ENCODE measurements around the gene LASP1. TPM values are rescaled to one million over a fixed set of nuclear protein-coding genes. Genes with fewer than 3 reads are reported as not detected.

Gene LASP1
- total RNA-seq, 1 donor, result 103 TPM

DNA sequence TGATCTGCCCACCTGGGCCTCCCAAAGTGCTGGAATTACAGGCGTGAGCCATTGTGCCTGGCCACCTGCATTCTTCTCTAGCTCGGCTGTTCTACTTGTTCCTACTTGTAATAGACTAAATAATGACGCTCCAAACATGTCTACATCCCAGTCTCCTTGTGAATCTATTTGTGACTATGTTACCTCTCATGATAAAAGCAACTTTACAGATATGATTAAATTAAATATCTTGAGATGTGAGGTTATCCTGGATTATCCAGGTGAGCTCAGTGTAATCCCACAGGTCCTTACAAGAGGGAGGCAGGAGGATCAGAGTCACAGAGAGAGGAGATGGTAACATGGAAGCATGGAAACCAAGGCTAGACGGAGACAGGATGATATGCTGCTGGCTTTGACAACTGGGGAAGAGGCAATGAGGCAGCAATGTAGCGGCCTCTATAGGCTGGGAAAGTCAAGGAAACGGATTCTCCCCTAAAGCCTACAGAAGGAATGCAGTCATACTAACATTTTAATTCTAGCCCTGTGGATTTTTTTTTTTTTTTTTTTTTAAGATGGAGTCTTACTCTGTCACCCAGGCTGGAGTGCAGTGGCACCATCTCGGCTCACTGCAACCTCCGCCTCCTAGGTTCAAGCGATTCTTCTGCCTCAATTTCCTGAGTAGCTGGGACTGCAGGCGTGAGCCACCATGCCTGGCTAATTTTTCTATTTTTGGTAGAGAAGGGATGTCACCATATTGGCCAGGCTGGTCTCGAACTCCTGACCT, 5.0 kb upstream of the LASP1 start:
- no peak overlapping the region for H3K4me3 ChIP-seq (ENCODE audit: low read length)
- no peaks in the 10 kb centered on the region for H3K27me3 ChIP-seq (ENCODE audit: insufficient read depth, low read length)
- no peaks in the 10 kb centered on the region for H3K9me3 ChIP-seq (ENCODE audit: low read depth, low read length)
- peaks cover 18% of the 10 kb centered on the region for H3K4me1 ChIP-seq (ENCODE audit: insufficient read depth, low read length)

GRCh38 chr17:38867179-38867967, 2.5 kb upstream of the LASP1 start:
- no peaks in the 10 kb centered on the region for H3K27me3 ChIP-seq (ENCODE audit: insufficient read depth, low read length)
- peaks cover 32% of the 10 kb centered on the region for H3K4me1 ChIP-seq (ENCODE audit: insufficient read depth, low read length)
- H3K9me3 ChIP-seq (ENCODE audit: low read depth, low read length), result no peaks in the 10 kb centered on the region
- peak overlapping the region; percentile 100 for H3K4me3 ChIP-seq (ENCODE audit: low read length)

DNA sequence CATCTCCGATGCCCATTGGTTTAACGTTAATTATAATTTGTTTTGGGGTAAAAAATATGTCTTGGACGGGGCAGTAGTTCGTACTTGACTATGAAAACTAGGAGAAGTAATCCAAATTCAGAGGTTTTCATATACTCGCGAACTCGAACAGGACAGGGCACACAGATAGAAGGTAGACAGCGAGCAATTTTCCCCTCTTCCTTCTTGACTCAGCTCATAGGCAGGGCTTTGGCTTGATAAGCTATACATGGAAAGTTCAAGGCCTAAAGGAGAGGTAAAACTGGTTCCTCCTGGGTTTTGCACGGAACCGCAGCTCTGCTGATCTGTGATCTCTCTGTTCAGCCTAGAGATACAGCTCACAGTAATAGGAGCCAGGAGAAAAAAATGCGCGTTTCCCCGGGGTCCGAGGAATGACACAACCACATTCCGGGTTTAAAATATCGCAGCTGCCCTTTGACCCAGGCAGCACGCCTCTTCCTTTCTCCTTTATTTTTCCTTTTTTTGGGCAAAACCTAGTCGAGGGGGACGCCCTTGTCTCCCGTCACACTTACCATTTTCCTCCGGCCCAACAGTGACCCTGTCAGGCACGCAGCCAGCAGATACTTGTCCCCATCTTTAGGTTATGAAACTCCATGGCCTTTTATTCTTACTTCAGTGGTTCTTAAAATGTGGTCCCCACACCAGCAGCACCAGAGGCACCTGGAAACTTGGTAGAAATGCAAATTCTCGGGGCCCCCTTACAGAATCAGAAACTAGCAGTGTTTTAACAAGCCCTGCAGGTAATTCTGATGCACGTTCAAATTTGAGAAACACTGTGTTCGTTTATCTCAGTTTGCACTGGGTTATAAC, 1.7 kb upstream of the LASP1 start:
- H3K4me1 ChIP-seq (ENCODE audit: insufficient read depth, low read length), result peaks cover 40% of the 10 kb centered on the region
- H3K4me3 ChIP-seq (ENCODE audit: low read length), result peak overlapping the region; percentile 100
- H3K9me3 ChIP-seq (ENCODE audit: low read depth, low read length), result no peaks in the 10 kb centered on the region
- H3K27me3 ChIP-seq (ENCODE audit: insufficient read depth, low read length), result no peaks in the 10 kb centered on the region

DNA sequence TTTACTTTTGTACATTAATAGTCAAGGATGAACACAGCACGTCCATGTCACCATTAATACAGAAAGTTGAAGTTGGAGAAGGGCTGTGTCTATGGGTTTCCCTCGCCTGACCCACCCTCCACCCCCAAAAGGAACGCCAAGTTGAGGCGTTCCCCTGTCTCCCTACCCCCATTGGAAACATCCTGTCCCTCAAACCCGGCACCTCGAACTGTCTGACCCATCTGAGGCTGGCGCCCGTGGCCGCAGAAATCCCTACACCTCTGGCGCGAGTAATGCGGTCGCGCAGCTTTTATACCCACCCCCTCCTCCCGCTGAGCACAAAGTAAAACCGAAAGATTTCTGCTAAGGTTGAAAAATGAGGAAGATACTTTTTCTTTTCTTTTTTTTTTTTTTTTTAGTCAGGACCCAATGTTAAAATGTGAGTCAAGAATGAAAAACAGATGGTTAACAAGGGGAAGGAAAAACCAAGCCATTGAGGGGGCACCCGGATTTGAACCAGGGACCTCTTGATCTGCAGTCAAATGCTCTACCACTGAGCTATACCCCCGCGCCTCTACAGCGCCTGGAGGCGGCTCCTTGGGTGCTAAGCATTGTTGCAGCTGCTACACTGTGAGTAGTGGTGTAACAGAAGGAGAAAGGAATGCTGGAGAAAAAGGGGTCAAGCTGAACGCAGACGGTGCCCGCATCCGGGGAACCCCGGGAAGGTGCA, 887 bp upstream of the LASP1 start:
- no peaks in the 10 kb centered on the region for H3K27me3 ChIP-seq (ENCODE audit: insufficient read depth, low read length)
- peaks cover 48% of the 10 kb centered on the region for H3K4me1 ChIP-seq (ENCODE audit: insufficient read depth, low read length)
- H3K4me3 ChIP-seq (ENCODE audit: low read length), result peak overlapping the region; percentile 100
- no peaks in the 10 kb centered on the region for H3K9me3 ChIP-seq (ENCODE audit: low read depth, low read length)

GRCh38 chr17:38870259-38871165, 654 bp downstream of the LASP1 start:
- Histone ChIP-seq H3K4me3 (ENCODE audit: low read length) (peak overlapping the region; percentile 100), H3K9me3 (ENCODE audit: low read depth, low read length) (no peaks in the 10 kb centered on the region), H3K4me1 (ENCODE audit: insufficient read depth, low read length) (peaks cover 63% of the 10 kb centered on the region), H3K27me3 (ENCODE audit: insufficient read depth, low read length) (no peaks in the 10 kb centered on the region)

DNA sequence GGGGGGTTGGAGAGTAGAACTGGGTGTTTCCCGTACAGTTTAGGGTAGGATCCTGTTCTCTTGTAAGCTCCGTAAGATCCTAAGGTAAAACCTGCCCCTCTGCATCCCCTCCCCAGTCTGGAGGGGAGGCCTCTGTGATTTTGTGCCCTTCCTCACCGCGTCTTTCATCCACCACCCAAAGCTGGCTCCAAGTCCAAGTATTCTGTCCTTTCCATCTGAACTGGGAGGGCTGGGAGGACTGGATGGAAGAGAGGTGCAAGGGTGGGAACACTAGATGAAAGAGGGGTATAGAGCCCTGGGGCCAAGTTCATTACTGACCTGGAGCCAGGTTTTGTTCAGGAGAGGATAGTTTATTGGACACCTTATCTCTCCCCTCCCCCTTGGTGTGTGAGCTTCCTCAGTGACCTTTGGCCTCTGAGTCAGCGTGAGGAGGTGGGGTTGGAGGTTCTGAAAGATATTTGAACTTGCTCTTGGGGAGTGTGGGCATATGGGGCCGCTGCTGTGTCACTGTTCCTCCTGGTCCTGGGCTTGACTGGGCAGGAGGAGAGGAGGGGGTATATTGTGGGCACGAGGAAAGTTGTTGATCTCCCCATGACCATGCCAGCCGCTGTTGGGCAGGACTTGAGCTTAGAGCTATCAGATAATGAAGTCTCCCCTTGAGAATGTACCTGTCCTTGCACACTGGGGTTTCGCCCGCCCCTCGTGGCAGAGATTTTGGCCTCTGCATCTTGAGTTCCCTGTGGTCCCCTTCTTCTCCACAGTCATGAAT, 1.6 kb downstream of the LASP1 start:
- Histone ChIP-seq H3K4me1 (ENCODE audit: insufficient read depth, low read length) (peaks cover 67% of the 10 kb centered on the region), H3K9me3 (ENCODE audit: low read depth, low read length) (no peaks in the 10 kb centered on the region), H3K4me3 (ENCODE audit: low read length) (peak overlapping the region; percentile 100), H3K27me3 (ENCODE audit: insufficient read depth, low read length) (no peaks in the 10 kb centered on the region)

DNA sequence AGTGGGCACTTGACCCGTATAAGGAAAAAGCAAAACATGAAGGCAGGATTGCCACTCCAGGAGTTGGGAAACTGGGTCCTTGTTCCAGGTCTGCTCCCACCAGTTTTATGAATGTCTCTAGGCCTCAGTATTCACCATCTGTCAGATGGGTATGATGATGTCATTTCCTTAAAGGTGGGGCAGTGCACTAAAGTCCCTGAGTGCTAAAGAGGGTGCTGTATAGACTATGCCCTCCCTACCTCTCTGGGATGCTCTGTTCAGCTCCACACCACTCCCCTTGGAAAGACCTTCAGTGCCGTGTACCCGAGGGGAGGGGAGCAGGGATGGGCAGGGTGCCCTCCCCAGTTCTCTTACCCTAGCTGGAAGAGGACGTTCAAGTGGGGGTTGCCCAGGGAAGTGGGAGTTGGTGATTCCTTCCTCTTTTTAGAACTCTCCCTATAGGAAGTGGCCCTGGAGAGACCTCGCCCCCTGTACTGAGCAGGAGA, 2.2 kb downstream of the LASP1 start:
- peak overlapping the region; percentile 100 for H3K4me3 ChIP-seq (ENCODE audit: low read length)
- H3K27me3 ChIP-seq (ENCODE audit: insufficient read depth, low read length), result no peaks in the 10 kb centered on the region
- peaks cover 69% of the 10 kb centered on the region for H3K4me1 ChIP-seq (ENCODE audit: insufficient read depth, low read length)
- no peaks in the 10 kb centered on the region for H3K9me3 ChIP-seq (ENCODE audit: low read depth, low read length)

GRCh38 chr17:38872671-38873385, 3.0 kb downstream of the LASP1 start:
- Histone ChIP-seq H3K4me1 (ENCODE audit: insufficient read depth, low read length) (peaks cover 70% of the 10 kb centered on the region), H3K9me3 (ENCODE audit: low read depth, low read length) (no peaks in the 10 kb centered on the region), H3K27me3 (ENCODE audit: insufficient read depth, low read length) (no peaks in the 10 kb centered on the region), H3K4me3 (ENCODE audit: low read length) (no peak overlapping the region)

DNA sequence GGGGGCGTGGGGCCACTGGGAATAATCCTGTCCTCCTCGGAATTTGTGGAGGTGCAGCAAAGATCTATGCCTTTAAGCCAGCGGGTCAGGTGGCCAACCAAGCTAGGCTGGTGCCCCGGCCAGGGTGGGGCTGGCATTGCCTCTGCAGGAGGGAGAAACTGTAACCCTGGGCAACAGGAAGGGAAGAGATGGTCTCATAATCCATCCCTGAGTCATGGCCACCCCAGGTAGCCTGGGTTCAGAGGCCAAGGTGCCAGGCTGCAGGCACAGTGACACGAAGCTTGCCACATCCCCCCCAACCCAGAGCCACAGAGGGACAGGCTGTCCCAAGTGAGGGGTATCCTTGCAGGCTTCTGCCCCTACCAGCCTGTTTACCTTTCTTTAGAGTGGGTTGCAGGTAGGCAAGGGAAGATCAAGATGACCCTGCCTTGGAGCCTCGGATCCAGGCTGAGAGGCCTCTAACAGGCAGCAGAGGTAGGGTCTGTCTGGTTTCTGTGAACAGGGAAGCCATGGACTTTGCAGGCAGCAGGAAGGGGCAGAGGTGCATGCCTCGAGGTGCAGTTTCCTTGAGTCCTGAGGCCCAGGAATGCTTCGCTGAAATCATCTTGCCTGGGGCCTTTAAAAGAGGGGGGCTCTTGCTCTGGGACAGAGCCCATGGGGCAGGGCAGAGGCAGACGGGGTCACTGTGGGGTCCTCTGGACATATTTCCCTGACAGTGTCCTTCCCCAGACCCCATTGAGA, 4.0 kb downstream of the LASP1 start:
- Histone ChIP-seq H3K9me3 (ENCODE audit: low read depth, low read length) (no peaks in the 10 kb centered on the region), H3K4me1 (ENCODE audit: insufficient read depth, low read length) (peaks cover 72% of the 10 kb centered on the region), H3K4me3 (ENCODE audit: low read length) (no peak overlapping the region), H3K27me3 (ENCODE audit: insufficient read depth, low read length) (no peaks in the 10 kb centered on the region)

- no peak overlapping the region for H3K4me3 ChIP-seq (ENCODE audit: low read length)
- H3K4me1 ChIP-seq (ENCODE audit: insufficient read depth, low read length), result peaks cover 81% of the 10 kb centered on the region
- no peaks in the 10 kb centered on the region for H3K27me3 ChIP-seq (ENCODE audit: insufficient read depth, low read length)
- no peaks in the 10 kb centered on the region for H3K9me3 ChIP-seq (ENCODE audit: low read depth, low read length)
Observed at GRCh38 chr17:38874505-38875400, 4.9 kb downstream of the LASP1 start.

GRCh38 chr17:38875477-38876075, 5.7 kb downstream of the LASP1 start:
- Histone ChIP-seq H3K4me3 (ENCODE audit: low read length) (no peak overlapping the region), H3K4me1 (ENCODE audit: insufficient read depth, low read length) (peaks cover 89% of the 10 kb centered on the region), H3K9me3 (ENCODE audit: low read depth, low read length) (no peaks in the 10 kb centered on the region), H3K27me3 (ENCODE audit: insufficient read depth, low read length) (no peaks in the 10 kb centered on the region)
